Peyer's patch (tissue), 4 donors: ENCODE measurements around the gene AP1M1.

Source experiments
- POLR2A ChIP-seq, 2 donors: fragments of 450-650 bp; IDR thresholded peaks; one replicate each; pipeline ENCODE4 v1.5.1; 2017; ENCODE audit warnings: antibody characterized with exemption in 2 of 2, mild to moderate bottlenecking in 2 of 2, moderate library complexity in 2 of 2
- TF ChIP-seq, protein P1 (sequence below), 6 experiments: fragments of 450-650 bp in 4 of 6; fragments of 200-600 bp in 2 of 6; sonication (generic) in 1 of 6; IDR thresholded peaks; one replicate each; pipeline ENCODE4 v1.5.1; 2017 to 2019; ENCODE audit warnings: antibody characterized with exemption in 6 of 6, mild to moderate bottlenecking in 3 of 6, moderate library complexity in 1 of 6

DNA sequence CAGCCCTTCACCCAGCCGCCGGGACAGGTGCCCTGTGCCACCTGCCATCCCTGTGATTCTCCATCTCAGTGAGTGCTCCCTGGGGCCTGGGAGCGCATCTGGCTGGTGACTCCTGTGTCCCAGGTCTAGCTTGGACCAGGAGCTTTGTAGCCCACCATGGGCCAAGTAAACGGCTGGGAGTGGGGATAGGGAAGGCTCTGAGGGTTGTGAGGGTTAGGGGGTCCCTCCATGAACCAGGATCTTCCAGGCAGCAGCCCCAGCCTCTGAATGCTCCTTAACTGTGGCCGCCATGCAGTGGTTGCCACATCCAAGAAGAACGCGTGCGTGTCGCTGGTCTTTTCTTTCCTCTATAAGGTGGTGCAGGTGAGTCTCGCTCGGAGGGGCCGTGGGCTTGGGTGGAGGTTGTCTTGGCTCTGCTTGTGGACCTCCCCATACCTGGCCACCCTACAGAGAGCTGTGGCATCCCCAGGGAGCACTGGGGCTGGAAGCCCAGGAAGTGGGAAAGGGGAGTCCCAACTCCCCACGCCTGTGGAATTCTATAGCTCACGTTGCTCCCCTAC lies 8.4 kb downstream of the AP1M1 start:
- TF ChIP-seq, protein P1, sequence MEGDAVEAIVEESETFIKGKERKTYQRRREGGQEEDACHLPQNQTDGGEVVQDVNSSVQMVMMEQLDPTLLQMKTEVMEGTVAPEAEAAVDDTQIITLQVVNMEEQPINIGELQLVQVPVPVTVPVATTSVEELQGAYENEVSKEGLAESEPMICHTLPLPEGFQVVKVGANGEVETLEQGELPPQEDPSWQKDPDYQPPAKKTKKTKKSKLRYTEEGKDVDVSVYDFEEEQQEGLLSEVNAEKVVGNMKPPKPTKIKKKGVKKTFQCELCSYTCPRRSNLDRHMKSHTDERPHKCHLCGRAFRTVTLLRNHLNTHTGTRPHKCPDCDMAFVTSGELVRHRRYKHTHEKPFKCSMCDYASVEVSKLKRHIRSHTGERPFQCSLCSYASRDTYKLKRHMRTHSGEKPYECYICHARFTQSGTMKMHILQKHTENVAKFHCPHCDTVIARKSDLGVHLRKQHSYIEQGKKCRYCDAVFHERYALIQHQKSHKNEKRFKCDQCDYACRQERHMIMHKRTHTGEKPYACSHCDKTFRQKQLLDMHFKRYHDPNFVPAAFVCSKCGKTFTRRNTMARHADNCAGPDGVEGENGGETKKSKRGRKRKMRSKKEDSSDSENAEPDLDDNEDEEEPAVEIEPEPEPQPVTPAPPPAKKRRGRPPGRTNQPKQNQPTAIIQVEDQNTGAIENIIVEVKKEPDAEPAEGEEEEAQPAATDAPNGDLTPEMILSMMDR (IDR thresholded peaks at IDR 0.05), result no peak
- TF ChIP-seq POLR2A (IDR thresholded peaks at IDR 0.05), result no peak
